GM21723 (cell line): ENCODE data around the gene KDELR3.

Source experiments
- ATAC-seq: cut with Tn5 transposase; IDR thresholded peaks from one replicate; pipeline ENCODE4 v1.9.1; 2021; ENCODE audit warnings: mild to moderate bottlenecking, moderate library complexity; ENCODE audit not compliant: unreplicated experiment

Gene KDELR3

DNA sequence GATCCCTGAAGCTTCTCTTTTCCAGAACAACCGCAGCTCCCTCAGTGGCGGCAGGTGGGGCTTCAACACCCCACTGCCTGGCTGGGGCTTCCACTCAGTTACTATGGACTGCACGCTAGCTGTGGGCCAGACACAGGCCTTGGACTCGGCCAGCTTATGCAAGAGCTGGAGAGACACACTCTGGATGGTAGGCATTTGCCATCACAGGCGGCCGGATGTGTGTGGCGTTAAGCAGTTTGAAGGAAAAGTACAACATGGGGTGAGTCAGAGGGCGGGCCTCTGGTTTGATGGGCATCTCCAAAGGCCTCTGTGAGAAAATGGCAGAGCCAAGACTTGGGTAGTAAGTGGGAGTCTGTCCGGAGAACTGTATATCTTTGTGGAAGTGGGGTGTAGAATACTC lies 30.5 kb upstream of the KDELR3 start:
- no peak for ATAC-seq

DNA sequence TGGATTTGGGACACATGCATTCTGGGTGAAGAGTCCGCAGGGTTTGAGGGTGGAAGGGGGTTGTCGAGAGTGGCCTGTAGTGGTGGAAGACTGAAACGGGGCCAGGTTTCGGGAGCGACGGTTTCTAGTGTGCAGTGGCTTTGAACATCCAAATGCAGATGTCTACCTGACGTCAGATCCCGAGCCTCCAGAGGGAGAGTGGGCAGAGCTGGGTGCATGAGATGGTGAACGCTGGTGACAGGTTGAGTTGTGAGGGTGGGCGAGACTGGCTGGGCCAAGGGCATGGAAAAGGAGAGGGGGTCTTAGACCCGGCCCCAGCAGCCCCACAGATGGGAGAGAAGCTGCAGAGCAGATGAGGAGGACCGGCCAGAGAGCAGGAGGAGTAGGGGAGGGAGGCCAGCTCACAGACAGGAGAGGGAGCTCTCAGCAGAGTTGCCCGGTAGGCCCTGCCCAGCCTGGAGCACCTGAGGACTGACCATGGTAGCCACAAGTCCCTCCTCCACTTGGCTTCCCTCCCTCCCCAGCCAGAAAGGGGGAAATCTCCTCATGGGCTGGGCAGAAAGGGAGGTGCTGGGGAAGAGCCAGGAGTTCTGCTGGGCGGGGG lies 27.0 kb upstream of the KDELR3 start:
- ATAC-seq = no peak

DNA sequence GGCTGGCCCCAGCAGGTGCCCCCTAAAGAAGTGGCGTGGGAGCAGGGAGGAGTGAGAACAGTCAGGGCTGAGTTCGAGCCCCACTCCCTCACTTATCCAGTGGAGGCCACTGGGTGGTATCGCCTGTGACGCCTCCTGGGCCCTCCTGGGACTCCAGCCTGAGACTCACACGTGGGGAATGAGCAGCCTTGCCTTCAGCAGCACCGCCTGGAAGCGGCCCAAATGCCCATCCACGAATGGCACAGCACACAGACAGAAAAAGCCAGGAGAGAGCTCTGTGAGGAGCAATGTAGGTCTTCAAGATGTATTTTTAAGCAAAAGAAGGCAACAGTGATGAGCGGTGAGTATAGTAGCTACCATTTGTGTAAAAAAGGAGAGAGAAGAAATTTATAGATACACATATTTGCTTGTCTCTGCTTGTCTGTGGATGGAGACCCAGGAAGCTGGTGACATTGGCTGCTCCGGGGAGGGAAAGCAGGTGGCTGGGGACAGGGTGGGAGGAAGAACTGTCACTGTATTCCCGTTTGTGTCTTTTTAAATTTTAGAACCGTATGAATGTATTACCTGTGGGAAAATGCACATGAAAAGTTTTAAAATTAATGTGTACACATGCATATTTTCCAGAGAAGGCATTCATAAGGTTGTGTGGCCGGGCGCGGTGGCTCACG lies 26.1 kb upstream of the KDELR3 start:
- no peak for ATAC-seq

DNA sequence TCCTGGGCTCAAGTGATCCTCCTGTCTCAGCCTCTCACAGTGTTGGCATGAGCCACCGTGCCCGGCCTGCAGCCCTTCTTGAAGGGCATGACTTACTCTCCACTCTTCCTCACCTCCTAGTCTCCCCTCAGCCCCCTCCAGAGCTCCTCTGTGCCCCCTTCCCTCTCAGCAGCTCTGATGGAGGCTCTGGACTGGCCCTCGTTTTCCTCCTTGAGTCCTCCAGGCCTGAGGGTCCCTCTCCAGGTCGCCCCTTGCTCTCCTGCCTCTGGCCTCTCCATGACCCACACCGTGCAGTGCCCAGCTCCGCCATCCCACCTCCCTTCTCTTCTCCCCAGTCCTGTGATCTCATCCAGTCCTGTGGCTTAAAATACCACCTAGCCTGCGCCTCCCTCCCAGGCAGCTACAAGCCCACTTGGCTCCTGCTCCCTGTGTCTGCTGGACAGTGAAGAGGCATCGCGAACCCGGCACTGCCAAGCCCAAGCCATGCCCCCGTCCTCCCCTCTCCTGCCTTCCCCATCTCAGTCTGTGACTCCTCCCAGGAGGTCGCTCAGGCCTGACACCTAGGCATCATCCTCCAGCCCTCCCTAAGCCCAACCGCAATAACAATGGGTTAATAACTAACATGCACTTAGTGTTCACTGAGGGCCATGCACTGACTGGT lies 24.8 kb upstream of the KDELR3 start:
- no peak for ATAC-seq

DNA sequence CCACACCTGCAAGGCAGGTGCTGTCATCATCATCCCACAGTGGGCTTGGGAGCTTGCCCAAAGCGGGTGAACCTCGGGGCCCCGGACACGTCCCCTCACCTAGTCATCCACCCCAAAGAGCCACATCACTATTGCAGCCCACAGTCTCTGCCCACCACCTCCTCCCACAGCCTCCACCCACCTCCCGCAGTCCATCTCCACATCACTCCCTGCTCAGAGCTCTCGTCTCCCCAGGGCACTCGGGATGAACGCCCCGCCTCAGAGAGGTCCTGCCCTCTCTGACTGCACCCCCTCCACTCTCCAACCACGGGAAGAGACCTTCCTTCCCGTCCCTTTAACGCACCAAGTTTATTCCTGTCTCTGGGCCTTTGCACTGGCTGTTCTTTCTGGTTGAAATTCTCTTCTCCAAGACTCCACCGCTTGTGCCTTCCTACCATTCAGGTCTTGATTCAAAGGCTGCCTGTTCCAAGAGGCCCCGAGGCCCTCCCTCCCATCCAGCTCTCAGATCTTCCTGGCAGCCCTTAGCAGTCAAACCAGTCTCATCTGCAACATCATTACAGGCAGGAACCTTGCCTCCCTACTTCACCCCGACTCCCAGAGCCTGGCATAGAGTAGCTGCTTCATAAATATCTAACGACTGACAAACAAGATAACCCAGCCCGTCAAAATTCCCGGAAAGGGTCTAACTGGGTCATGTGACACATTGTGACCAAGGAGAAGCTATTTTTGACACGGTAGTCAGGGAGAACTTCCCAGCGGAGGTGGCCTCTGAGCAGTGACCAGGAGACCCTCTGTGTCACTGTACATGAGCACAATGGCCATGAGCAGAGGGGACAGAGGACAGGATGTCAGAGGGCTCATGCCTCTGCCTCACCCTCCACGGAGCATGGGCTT lies 24.0 kb upstream of the KDELR3 start:
- no peak for ATAC-seq

DNA sequence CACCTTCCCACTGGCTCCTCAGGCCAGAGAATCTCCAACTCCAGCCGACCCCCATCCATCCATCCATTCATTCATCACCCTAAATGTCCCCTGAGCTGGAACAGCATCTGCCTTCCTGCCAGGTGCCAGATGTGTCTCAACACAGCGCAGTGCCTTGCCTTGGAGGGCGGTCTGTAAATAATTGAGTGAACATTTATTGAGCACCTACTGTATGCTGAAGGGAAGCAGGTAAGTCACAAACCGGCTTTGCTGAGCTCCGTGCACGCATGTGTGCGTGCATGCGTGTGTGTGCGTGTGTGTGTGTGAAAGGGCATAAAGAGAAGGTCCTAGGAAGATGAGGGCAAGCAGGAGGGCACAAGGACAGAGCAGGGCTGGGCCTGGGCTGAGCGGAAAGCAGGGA lies 23.1 kb upstream of the KDELR3 start:
- no peak for ATAC-seq

DNA sequence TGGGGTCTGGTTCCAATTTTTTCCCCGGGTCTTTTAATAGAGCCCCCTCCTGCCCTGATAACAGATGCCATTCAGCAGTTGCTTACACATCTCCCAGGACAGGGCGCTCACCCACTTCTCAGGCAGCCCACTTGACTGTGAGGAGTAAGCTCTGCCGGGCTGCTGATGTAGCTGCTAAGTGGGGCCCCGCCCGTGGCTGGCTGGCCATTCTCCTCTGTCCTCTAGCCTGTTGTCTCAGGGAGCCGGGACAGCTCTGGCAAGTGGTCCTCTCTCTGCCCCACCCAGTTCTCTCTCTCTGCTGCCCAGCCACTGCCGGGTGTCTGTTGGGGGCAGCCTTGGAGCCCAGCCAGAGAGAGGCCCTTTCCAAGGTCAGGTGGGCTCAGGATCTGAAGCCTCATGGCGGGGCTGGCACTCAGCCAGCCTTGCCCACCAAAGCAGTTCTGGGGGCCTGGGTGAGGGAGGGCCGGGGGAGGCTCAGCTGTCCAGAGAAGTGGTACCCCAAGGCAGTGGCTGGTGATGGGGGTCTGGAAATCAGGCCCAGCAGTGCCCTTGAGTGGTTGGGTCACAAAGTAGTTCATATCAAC lies 21.8 kb upstream of the KDELR3 start:
- no peak for ATAC-seq

DNA sequence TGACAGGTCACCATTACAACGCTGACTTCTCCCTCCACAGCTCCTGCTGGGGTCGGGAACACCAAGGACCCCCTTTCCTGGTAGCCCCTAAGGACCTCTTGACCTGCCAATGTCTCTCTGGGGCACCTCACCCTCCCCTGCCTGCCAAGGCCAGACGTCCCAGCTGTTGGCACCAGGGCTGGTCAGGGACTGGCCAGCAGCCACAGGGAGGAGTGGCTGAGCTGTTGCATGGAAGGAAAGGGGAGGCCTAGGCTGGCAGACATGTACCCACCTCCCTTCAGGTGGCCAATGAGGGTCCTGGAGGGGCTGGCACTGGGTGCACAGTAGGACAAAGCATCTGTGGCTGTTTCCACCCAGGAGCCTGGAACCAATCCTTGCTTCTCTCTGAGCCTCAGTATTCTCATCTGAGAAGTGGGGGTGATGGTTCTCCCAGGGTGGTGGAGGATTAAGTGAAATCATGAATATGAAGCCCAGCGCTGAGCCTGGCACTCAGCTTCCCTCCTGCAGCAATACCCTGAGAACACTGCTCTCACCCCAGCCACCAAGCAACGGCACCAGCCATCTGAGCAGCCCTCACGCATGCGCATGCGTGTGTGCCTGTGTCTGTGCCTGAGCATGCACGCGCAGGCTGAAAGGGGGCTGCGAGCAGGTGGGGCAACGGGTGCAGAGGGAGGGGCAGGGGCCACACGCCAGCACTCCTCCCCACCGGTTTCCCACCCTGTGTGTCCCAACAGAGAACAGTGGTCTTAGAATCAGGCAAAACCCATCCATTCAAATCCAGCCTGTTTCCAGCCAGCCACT lies 18.8 kb upstream of the KDELR3 start:
- no peak for ATAC-seq

DNA sequence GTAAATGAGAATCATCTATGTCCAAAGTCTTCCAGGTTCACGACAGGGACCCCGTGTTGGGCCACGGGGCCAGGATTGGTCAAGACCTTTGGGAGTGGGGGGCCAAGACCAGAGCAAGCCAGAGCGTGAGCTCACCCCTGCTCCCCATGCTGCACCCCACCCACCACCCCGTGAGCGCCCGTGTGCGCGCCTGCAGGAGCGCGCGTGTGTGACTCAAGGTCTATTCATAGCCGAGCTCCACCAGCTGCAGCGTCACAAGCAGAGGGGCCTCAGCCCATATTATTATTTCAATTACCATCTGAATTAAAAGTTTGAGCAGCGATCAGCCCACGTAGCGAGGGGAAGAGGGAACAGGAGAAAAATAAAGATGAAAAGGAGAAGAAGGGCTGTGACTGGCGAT lies 18.1 kb upstream of the KDELR3 start:
- no peak for ATAC-seq

DNA sequence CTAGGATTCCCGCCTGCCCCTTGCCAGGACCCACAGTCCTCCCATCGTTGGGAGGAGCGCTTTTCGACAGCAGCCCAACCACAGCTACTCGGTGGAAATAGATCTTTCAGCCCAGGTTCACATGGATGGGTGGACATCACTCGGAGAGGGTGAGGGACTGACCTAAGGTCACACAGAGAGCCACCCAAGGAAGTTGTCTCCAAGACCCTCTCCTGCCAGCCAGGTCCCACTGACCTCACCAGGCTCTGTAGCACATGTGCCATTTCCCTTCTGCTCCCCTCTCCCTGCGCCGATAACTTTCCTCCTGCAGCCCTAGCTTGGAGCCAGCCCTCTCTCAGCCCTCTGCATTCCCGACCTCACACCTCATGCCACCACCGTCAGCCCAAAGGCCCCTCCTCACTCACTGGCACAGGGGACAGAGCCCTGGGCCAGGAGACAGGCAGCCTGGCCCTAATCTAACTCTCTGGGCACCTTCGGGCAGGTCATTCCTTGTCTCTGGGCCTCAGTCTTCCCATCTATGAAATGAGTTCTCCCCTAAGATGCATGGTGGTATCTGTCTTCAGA lies 17.6 kb upstream of the KDELR3 start:
- ATAC-seq = no peak

DNA sequence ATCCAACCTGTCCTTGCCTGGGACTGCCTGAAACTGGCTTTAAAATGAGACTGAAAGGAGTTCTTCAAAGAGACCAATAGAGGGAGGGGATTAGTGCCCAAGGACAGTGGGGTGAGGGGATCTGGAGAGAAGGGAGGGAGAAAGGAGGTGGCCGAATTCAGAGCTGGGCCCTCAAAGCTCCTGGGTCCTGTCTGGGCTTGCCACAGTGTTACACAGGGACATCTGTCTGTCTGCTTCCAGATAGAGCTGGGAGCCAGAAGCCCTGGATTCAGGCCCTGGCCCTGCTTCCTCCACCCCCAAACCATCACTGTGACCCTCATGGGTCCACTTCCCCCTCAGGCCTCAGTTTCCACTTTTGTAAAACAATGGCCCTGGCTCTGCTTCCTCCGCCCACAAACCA lies 16.5 kb upstream of the KDELR3 start:
- ATAC-seq = no peak

DNA sequence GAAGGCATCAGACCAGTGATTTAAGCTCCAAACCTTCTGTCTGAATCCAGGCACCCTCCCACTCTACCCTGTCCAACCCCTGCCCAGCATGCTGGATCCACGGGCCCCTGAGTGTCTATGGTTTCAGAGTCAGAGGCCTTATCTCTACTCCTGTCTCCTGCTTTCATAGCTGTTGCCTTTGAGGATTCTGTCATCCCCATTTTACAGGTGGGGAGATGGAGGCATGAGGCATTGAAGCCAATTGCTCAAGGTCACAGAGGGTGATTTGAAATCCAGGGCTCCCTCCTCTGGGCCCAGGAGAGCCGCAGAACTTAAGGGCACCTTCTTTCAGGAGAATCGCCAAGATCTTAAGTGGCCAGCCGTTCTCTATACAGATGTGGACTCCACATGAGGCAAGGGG lies 16.0 kb upstream of the KDELR3 start:
- no peak for ATAC-seq

DNA sequence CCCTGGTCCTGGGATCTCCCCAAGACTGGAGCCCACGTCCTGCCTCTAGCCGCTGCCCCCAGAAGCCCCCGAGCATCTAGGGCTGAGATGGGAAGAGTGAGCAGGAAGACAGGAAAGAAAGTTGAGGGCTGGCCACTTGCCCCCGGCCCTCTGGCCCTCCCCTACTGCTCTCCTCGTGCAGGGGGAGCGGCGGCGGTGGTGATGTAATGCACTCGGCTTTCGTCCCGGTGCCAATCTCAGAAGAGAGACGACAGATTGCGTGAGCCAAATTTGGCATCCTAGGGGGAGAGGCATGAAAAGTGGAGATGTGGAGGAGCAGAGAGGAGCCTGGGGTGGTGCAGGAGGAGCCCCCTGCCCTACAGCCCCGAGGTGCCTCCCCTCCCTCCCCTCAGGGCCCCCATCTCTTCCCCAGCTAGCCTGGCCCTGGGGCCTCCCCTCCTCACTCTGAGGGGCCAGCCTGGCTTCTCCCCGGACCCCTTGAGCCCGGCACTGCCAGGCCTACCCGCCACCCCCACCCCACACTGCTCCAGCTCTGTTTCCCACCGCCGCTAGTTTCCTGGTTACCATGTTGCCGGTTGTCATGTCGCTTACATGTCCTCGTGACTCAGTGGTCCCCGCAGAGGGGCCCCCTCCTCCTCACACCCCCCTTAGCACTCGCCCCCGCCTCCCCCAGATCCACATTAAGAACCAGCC lies 15.4 kb upstream of the KDELR3 start:
- ATAC-seq = no peak

DNA sequence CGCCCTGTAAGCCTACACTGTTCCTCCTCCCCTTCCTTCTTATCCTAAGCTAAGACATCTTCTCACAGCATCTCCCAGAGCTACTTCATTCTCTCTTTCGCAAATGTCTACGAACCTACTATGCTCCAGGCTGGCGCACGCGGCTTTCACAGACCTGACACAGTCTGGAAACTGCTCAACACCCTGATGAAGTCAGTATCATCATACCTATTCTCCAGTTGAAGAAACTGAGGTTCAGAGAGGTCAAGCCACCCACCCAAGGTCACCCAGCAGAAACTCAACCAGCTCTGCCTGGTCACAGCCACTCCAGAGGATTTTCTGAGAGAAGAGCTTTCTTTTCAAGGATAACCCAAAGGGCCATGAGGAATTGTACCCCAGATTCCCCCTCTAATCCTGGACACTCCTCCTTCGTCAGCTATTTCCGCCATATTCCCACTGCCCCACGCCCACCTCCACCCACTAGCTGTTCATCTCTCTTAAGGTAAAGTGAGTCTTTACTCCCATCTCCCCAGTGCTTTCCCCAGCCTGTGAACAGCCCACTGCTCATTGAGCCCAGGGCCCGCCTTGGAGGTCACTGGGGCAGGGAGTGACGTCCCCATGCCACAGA lies 14.7 kb upstream of the KDELR3 start:
- ATAC-seq = no peak

DNA sequence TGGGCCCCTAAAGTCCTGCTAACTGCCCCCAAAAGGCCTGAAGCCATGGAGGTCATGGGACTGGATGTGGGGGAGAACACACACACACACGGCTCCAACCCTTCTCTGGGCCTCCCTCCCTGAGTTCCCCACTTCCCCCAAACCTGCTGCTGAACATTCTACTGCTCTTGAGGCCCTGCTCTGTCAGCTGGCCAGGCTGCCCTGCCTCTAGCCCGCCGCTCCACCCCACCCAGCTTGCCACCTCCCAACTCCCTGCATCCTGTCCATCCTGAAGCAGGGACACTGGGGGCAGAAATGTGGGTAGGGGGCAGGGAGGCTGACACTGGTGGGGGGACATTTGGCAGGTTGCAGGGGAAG lies 13.9 kb upstream of the KDELR3 start:
- ATAC-seq = no peak

DNA sequence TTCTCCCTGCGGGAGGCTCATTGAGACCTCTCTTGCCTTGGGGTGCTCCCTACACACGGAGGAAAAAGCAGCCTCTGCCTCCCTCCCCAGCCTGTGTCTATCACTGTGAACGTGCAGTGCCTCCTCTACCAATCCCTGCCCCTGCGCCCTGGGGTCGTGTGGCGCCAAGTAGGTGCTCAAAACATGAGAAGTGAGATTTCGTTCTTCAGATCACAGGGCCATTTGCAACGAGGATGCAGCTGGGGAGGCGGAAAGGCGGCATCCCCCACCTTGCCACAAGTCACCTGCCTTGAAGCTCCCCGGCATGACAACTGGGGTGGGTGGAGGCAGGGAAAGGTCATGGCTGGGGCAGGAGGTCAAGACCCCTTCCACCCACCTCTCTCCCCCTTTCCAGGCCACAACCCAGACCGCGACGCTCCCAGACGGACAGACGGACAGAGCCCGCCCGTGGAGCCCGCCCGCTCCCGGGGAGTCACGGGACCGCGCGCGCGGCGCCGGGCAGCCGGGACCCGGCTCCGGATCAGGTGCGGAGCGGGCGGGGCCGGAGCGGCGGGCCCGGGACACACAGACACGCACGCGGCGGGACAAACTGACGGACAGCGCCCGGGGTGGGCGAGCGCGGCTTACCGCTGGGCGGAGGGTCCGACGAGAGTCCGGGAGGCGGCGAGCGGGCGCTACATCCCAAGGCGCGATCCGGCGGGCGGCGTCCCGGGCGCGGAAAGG lies 13.4 kb upstream of the KDELR3 start:
- ATAC-seq = no peak

DNA sequence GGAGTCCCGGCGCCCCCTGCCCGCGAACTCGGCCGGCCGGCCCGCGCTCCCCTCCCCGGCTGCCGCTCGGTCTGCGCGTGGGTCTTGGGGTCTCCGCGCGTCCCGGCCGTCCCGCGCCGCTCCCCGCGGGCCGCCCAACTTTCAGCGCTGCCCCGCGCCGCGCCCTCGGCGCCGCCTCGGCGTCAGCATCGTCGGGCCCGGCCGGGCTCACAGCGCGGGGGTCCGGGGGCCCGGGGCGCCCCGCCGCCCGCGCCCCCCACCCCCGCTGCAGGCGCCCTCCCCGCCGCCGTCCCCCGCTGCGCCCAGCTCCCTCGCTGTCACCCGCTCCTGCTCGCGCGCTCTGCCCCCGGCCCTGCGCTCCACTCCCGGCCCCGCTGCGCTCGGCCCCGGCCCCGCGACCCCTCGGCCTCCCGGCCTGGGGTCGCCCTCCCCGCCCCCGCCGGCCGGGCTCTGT lies 12.8 kb upstream of the KDELR3 start, which contains the start of gene KCNJ4:
Gene KCNJ4, minus strand, starts transcription at position 124 of the 454 bp plus-strand sequence. CDS start 27,067 bp downstream, outside the sequence.
- no peak for ATAC-seq
